ENCODE measurements around the gene RACK1. TPM values are rescaled to one million over a fixed set of nuclear protein-coding genes. Genes with fewer than 3 reads are reported as not detected.
"Not testable (repeated sequence)": the region's sequence is repeated elsewhere in the genome, so short reads cannot be mapped to it uniquely, and the experiment has no call there.

Gene RACK1
- total RNA-seq, 1 donor from 2014 or later, result 1,941 TPM

DNA sequence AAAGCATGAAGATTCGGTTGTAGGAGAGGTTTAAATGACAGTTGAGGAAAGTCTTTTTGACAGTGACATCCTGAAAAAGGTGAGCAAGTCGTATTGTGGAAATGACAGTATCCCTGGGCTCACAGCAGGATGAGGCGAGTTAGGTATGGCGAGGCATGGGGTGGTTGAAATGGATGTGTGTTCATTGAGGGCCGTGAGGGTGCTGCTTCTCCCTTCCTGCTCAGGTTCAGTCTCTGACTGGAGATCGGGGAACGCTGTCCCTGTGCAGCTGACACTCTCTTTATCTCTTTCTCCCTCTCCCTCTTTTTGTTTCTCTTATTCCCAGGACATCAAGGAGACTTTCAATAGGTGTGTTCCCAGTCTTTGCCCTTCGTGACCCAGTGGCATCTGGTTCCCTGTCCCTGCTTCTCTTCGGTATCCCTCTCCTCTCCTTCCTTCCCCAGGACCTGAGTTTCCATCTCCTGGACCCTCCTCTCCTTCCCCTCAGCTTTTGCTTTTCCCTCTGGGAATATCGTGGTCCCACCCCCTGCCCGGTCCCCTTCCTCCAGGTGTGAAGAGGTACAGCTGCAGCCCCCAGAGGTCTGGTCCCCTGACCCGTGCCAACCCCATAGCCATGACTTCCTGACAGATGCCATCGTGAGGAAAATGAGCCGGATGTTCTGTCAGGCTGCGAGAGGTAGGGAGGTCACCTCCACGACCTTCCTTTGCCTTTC, 10.5 kb downstream of the RACK1 start:
- peak; percentile 3 for ATAC-seq

DNA sequence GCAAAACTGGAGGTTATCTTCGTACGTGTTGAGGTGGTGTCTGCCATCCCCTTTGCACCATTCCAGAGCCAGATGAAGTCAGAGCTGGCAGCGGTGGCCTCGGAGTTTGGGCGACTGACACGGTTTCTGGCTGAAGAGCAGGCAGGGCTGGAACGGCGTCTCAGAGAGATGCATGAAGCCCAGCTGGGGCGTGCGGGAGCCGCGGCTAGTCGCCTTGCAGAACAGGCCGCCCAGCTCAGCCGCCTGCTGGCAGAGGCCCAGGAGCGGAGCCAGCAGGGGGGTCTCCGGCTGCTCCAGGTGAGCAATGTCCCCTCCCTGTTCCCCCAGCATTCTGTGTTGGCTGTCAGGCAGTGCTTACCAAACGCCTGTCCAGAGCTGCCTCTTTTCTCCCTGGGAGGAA, 11.1 kb downstream of the RACK1 start:
- ATAC-seq, result no peak

DNA sequence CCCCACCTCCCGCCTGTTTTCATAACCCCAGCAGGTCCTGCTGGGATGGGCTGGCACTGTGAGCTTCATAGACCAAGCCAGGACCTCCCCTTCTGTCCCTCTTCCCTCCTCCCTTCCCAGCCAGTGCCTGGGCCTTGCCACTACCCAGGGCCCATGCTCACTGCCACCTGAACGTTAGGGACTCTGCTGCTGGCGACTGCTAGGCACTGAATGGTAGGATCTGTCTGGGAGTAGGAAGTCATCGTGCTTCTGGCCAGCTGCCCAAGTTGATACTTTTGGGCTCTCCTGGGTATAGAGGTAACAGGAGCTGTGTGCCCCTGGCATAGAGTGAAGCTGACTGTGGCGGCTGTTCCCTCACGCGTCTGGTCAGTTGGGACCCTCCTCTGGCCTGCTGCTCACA, 12.3 kb downstream of the RACK1 start:
- no peak for ATAC-seq

DNA sequence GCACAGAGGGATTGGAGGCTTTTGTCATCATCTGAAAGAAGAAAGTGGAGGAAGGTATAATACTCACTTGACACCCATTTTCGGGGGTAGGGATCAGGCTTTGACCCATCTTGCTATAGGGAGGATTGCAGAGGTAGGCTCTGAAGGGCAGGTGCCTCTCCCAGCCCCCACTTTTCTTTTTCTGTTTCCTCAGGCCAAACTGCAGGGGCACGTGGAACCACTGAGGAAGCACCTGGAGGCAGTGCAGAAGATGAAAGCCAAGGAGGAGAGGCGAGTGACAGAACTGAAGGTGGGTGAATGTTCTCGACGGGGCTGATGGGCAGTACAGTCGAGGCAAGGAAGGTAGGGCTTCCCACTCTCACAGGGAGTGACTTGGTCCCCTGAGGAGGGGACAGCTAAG, 13.2 kb downstream of the RACK1 start:
- no peak for ATAC-seq

- no peak for ATAC-seq
Observed at GRCh38 chr5:181229996-181230395, 13.7 kb downstream of the RACK1 start.

DNA sequence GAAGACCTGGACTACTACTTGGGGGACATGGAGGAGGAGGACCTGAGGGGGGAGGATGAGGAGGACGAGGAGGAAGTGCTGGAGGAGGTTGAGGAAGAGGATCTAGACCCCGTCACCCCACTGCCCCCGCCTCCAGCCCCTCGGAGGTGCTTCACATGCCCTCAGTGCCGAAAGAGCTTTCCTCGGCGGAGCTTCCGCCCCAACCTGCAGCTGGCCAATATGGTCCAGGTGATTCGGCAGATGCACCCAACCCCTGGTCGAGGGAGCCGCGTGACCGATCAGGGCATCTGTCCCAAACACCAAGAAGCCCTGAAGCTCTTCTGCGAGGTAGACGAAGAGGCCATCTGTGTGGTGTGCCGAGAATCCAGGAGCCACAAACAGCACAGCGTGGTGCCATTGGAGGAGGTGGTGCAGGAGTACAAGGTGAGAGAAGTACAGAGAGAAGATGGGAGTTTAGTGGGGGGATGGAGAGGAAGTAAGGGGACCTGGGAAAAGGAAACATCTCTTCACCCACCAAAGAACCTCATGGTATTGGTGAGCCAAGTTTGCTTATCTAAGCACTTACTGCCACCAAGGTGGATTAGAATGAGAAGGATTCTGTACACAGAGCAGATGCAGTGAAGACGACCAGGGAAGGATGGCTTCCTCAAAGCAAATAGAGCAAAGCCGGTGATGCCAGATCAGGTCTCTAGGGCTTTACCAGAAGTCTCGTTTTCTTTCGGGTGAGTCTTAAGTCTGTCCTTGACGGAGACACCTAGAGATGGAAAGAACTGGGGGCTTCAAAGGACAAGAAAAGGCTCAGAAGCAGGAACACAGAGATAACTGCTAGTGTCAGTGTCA, 19.1 kb downstream of the RACK1 start:
- no peak for ATAC-seq

DNA sequence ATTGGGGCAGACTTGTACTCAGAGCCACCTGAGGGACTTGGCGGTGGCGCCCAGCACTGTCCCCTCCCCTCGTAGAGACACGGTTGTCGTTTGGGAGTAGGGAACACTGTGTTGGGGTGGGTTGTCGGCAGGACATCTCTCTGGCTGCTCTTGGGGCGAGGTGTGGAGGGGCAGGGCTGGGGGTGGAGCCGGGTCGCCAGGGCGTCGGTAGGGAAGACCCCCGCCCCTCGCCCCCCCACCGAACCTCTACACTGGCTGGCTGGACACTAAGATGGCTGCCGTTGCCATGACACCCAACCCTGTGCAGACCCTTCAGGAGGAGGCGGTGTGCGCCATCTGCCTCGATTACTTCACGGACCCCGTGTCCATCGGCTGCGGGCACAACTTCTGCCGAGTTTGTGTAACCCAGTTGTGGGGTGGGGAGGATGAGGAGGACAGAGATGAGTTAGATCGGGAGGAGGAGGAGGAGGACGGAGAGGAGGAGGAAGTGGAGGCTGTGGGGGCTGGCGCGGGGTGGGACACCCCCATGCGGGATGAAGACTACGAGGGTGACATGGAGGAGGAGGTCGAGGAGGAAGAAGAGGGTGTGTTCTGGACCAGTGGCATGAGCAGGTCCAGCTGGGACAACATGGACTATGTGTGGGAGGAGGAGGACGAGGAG, 19.8 kb downstream of the RACK1 start:
- ATAC-seq, result peak; percentile 1

DNA sequence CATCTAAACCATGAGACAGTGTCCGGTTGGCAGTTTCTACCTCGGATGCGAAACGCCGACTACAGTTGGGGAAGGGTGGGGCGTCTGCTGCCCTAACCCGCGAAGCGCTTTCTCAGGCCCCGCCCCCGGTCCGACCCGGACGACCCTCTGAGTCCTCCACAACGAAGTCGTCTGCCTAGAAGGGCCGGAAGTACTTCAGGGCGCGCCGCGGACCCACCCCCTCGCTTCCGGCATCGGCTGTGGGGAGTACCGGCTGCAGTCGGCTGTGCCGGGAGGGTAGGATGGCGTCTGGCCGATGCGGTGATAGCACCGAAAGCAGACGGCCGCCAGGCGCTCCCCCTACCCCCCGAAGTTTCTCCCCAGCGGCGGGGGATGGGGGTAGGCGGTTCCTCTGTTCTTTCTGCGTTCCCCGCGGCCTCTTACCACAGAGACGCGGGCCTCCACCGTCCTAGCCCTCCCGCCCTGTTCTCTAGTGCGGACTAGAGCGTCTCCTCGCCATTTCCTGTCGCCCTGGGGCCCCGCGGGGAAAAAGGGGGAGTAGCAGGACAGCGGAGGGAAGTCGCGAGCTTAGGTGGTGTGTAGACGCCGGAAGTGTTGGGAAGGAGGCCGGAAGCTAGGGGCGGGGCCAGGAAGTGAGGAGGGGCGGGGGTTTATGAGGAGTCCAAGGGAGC, 20.5 kb downstream of the RACK1 start, which contains the start of gene TRIM41:
TRIM41 (plus strand) TSS at position 224 of the 671 bp plus-strand sequence. CDS start 719 bp downstream, outside the sequence.
- peak; percentile 80 for ATAC-seq

DNA sequence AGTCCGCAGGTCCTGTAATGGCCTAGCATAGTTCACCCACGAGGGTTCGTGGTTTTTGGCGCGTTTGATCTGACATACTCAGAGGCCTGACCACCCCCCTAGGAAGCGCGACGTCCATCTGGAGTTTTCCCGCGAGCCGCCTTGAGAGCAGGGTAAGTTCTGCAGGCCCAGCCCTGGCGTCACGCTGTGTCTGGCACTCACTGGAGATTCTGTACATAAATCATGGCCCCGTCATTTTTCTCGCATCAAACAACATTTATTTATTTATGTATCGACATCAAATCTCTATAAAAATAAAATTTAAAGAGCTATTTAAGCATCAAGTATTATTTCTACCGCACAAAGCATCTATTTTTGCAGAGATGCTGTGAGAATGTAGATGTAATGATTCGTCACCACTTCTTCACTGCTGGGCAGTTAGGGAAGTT, 21.1 kb downstream of the RACK1 start:
- peak; percentile 2 for ATAC-seq

DNA sequence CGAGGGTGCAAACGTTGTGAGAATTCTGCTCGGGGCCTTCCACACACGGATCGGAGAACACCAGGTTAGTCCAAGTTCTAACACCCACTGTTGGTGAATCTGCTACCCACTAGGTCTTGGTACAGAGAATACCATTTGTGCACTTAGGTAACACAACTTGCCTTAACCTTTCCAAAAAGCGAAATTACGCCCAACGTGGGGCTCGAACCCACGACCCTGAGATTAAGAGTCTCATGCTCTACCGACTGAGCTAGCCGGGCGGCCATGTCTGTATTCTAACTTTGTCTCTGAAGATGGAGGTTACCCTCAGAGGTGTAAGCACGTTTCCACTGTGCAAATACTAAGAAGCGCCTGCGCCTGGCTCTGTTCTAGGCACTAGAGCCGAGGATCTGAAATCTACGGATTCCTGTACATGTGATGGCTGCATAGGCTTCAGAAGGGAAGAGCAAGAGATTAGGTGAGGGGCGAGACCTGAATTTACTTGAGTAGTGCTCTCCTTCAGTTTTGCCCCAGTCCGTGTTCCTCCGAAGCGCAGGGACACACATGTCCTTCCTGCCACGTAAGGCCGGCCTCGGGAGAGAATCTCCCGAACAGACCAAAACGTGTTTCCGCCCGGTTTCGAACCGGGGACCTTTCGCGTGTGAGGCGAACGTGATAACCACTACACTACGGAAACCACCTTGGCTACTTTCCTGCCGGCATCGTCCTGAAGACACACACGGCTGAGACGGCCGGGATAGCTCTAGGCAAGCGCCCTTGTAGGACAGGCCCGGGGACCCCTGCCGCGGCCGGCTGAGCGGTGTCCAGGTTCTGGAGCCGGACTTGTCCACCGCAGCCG, 21.7 kb downstream of the RACK1 start:
- ATAC-seq, result peak; percentile 44

DNA sequence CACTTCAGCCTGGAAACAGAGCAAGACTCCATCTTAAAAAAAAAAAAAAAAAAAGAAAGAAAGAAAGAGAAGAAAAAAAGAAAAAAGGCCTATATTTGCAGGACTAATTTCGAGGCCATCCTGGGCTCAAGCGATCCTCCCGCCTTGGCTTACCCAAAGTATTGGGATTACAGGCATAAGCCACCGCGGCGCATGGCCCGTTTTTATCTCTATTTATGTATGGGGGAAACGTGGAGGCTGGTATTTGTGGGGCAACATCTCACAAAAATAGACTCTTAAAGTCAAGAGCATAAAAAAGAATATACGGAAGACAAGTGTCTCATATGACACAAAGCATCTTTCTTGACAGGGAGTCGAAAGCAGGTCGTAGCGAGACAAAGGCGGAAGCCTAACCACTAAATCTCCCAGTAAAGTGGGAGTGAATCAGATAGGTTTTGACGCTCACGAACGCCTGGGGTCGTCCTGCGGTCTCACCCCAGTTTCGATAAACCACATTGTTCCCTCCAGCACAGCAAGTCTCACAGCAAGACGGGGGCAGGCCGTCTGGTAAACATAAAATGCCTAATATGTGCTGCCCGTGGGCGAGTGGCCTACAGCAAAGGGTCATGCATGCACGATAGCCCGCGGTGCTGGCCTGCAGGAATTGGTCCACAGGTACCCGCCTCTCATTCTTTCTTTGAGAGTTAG, 22.5 kb downstream of the RACK1 start:
- ATAC-seq, result no peak

- no peak for ATAC-seq
Observed at GRCh38 chr5:181220178-181220515, 23.6 kb downstream of the RACK1 start.

- no peak for ATAC-seq
Observed at GRCh38 chr5:181219262-181220177, 24.2 kb downstream of the RACK1 start.

GRCh38 chr5:181218795-181219124, 24.9 kb downstream of the RACK1 start:
- ATAC-seq, result no peak

GRCh38 chr5:181217803-181218062, 26.0 kb downstream of the RACK1 start:
- ATAC-seq, result peak; percentile 17

- peak; percentile 18 for ATAC-seq
Observed at GRCh38 chr5:181217111-181217802, 26.4 kb downstream of the RACK1 start.

DNA sequence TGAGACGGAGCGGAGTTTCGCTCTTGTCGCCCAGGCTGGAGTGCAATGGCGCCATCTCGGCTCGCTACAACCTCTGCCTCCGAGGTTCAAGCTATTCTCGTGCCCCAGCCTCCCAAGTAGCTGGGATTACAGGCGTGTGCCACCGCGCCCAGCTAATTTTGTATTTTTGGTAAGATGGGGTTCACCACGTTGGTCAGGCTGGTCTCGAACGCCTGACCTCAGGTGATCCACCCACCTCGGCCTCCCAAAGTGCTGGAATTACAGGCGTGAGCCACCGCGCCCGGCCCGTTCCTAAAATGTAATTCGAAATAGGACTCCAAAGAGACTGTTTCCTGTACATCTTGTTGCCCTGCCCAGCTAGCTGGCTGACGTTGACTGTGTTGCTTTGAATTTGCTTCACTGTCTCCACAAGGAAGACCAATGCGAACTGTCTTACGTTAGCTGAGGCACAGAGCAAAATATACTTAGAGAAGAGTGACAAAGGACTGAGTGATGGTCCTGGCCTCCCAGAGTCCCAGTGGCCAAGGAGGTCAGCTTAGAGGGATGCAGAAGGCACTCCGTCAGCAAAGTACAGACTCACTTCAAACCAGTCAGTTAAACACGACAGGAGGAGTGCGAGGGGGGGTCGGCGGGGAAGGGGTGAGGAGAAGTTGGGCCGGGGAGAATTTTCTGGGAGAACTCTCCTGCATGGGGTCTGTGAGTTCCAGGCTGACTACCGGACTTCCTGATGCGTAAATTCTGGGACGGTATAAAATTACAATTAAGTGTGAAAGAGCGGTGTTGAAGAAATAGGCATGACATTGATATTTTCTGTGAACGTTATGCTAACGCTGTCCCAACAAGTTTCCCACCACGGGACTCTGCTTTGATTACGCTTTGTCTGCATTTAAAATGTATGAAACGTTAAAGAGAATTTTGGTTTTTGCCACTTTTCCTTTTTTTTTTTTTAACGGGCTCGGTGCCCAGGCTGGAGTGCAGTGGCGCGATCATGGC, 27.4 kb downstream of the RACK1 start:
- no peak for ATAC-seq

GRCh38 chr5:181214249-181214648, 29.5 kb downstream of the RACK1 start:
- not testable (repeated sequence) for ATAC-seq

DNA sequence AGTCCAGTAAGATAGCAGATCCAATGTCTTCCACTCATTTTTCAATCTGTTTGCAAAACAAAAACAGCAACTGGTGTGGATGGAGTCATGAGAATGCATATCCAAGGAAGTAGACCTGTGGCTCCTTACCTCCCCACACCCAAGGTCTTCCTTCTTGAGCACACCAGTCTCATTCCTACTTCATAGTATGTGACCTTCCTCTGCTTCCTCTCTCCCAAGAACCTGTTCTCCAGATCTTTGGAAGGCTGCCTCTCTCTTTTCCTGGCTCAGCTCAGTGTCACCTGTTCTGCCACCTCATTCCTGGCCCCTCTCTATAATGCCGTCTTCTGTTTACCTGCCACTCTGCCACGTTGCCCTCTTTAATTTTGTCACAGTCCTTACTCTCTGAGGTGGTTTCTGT, 30.8 kb downstream of the RACK1 start:
- no peak for ATAC-seq

All from esophagus mucosa (tissue), 1 donor.